Panc1 (cell line): ENCODE data around the gene VASP. TPM values are rescaled to one million over a fixed set of nuclear protein-coding genes. Genes with fewer than 3 reads are reported as not detected.
A peak's percentile ranks its signal among the peaks of the same experiment; 100 is the strongest.

Experiments
- ATAC-seq: fragments of 200-7000 bp; cut with Tn5 transposase; 2 replicates; pipeline ENCODE4 v1.9.1; 2020; ENCODE audit warnings: mild to moderate bottlenecking, moderate library complexity
- BruUV-seq: library from RNA; stranded (reverse); fragments of 400-500 nt; replicated peaks from 2 replicates; lab custom pipeline; 2021; lab: Mats Ljungman, UMichigan
- CTCF ChIA-PET: fragments of 300-600 bp; sonication (Branson Sonifier 250); formaldehyde crosslinking; loops from one replicate; lab custom pipeline; 2022; ENCODE audit warnings: antibody characterized with exemption; lab: Charles Lee
- POLR2A ChIA-PET: fragments of 300-600 bp; sonication (Branson Sonifier 250); formaldehyde crosslinking; loops from one replicate; lab custom pipeline; 2022; ENCODE audit warnings: antibody characterized with exemption; lab: Charles Lee
- DNase-seq: peaks from one replicate; pipeline ENCODE4 v3.0.0-alpha.2; 2010; ENCODE audit warnings: low read depth, low spot score
- H3K27ac ChIP-seq: 2 replicates; pipeline ENCODE4 v1.5.1; 2011; ENCODE audit warnings: mild to moderate bottlenecking, low read length, inconsistent platforms
- H3K27me3 ChIP-seq: fragments of 200-500 bp; sonication (Bioruptor generic); 2 replicates; pipeline ENCODE4 v1.6.0; 2014; ENCODE audit warnings: low read length, inconsistent platforms; ENCODE audit not compliant: control insufficient read depth, insufficient read depth
- H3K36me3 ChIP-seq: fragments of 200-500 bp; sonication (Bioruptor generic); 2 replicates; pipeline ENCODE4 v1.5.1; 2014; ENCODE audit warnings: inconsistent platforms, mild to moderate bottlenecking, low read length, moderate library complexity; ENCODE audit not compliant: control insufficient read depth, insufficient read depth
- H3K4me1 ChIP-seq: 2 replicates; pipeline ENCODE4 v1.5.1; 2011; ENCODE audit warnings: inconsistent platforms, mild to moderate bottlenecking, low read length, moderate library complexity; ENCODE audit not compliant: control insufficient read depth, insufficient read depth
- H3K4me3 ChIP-seq, 2 experiments: 2 replicates each; pipeline ENCODE4 v1.5.1; 2011 to 2012; ENCODE audit warnings: low read depth in 2 of 2, low read length in 2 of 2, mild to moderate bottlenecking in 2 of 2, inconsistent platforms in 1 of 2, moderate library complexity in 1 of 2
- H3K9me3 ChIP-seq: fragments of 200-500 bp; sonication (Bioruptor generic); 2 replicates; pipeline ENCODE4 v1.5.1; 2014; ENCODE audit warnings: low read depth, mild to moderate bottlenecking, inconsistent platforms, low read length, moderate library complexity; ENCODE audit not compliant: control insufficient read depth, insufficient read depth
- CTCF ChIP-seq: fragments of 450-650 bp; IDR thresholded peaks from 2 replicates; pipeline ENCODE4 v1.5.1; 2017; ENCODE audit warnings: mild to moderate bottlenecking
- POLR2AphosphoS5 ChIP-seq: IDR thresholded peaks from 2 replicates; pipeline ENCODE4 v1.6.1; 2012; ENCODE audit warnings: mild to moderate bottlenecking, low read depth, low read length, moderate library complexity
- REST ChIP-seq, 2 experiments: IDR thresholded peaks; 2 replicates each; pipeline ENCODE4 v1.6.1; 2011 to 2012; ENCODE audit warnings: low read depth in 2 of 2, control low read depth in 1 of 2, low read length in 1 of 2, mild to moderate bottlenecking in 1 of 2, moderate library complexity in 1 of 2; ENCODE audit not compliant: insufficient read depth in 1 of 2
- SIN3A ChIP-seq: IDR thresholded peaks from 2 replicates; pipeline ENCODE4 v1.6.1; 2012; ENCODE audit warnings: low read depth, mild to moderate bottlenecking, low read length, moderate library complexity, borderline replicate concordance; ENCODE audit not compliant: insufficient read depth
- TCF7L2 ChIP-seq: IDR thresholded peaks from 2 replicates; pipeline ENCODE4 v1.6.1; 2011; ENCODE audit warnings: mild to moderate bottlenecking, low read depth, low read length, inconsistent platforms
- in situ Hi-C: cut with HindIII; loops from 2 replicates; pipeline ENCODE4 v1.10.0; 2016; ENCODE audit warnings: low sequenced_read_pairs, low pct_unique_long_range_greater_than_20kb
- intact Hi-C: fragments of 100-400 bp; cut with micrococcal nuclease; formaldehyde crosslinking; loops from one replicate; pipeline ENCODE4 v1.10.0; 2022; ENCODE audit not compliant: unreplicated experiment
- total RNA-seq: library from RNA; stranded (reverse); gene quantifications from one replicate; pipeline ENCODE4 v1.2.1, GENCODE V29; 2021; ENCODE audit not compliant: unreplicated experiment

VASP gene
- total RNA-seq, 1 experiment from 2014 or later, result 101 TPM

DNA sequence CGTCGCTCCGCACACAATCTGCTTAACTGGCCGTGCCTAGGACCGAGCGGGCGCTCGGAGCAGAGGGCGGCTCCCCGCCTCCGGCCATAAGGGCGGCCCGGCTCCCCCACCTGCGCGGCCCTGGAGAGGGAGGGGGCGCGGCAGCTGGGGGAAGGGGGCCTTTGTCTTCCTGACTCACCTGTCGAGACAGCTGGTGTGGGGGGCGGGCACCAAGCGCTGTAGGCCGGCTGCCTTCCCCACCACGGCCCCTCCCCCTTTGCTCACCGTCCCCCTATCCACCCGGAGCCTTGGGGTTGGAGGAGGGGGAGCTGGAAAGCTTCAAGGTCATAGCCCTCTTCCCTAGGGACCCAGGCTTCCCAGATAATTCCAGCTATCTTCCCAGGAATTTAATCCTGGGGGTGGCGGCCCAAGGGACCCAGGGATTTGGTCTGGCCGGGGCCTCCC, 1.2 kb downstream of the VASP start:
- in situ Hi-C loops (no loop called here), intact Hi-C loops (no loop called here)
- TF ChIP-seq POLR2AphosphoS5, result 0 out of 2 replicates have a peak, but pooled peaks have one; percentile 36
- no peak for TF ChIP-seq SIN3A
- TF ChIP-seq CTCF, result no peak
- no peak for TF ChIP-seq REST (IDR thresholded peaks at IDR 0.05; ENCODE audit: insufficient read depth in 1 of 2, low read depth in 2 of 2, low read length in 1 of 2)
- no peak for TF ChIP-seq TCF7L2
- Histone ChIP-seq H3K9me3 (no peaks in the 10 kb centered on the region), H3K36me3 (peaks cover 6% of the 10 kb centered on the region; the same call in 1 of the 2 replicates), H3K27ac (peak overlapping the region; percentile 90), H3K4me1 (peaks cover 12% of the 10 kb centered on the region), H3K4me3 (peak overlapping the region; percentile 88 to 89), H3K27me3 (no peaks in the 10 kb centered on the region)
- no TSS peak for BruUV-seq
- POLR2A ChIA-PET, result no interaction called here
- peak; percentile 15; the same call in 1 of the 2 replicates for ATAC-seq
- DNase-seq, result no peak
- CTCF ChIA-PET, result no interaction called here

- in situ Hi-C loops (no loop called here), intact Hi-C loops (no loop called here)
- TSS peak; percentile 86 for BruUV-seq
- DNase-seq (no peak), ATAC-seq (peak; percentile 46)
- Histone ChIP-seq H3K4me1 (peaks cover 16% of the 10 kb centered on the region), H3K27me3 (no peaks in the 10 kb centered on the region), H3K4me3 (peak overlapping the region; percentile 88 to 89), H3K9me3 (no peaks in the 10 kb centered on the region), H3K27ac (peak overlapping the region; percentile 90), H3K36me3 (peaks cover 6% of the 10 kb centered on the region; the same call in 1 of the 2 replicates)
- ChIA-PET CTCF (no interaction called here), POLR2A (no interaction called here)
- TF ChIP-seq TCF7L2 (no peak), POLR2AphosphoS5 (0 out of 2 replicates have a peak, but pooled peaks have one; percentile 5)
These were observed 1.8 kb downstream of the VASP start for GRCh38 chr19:45508861-45509691.

- in situ Hi-C loops, result no loop called here
- no TSS peak for BruUV-seq
- H3K36me3 ChIP-seq, result peaks cover 6% of the 10 kb centered on the region; the same call in 1 of the 2 replicates
These were observed 2.4 kb downstream of the VASP start for GRCh38 chr19:45509692-45510015.

More at GRCh38 chr19:45509692-45510015, 2.4 kb downstream of the VASP start:
- no peak for TF ChIP-seq REST (IDR thresholded peaks at IDR 0.05; ENCODE audit: insufficient read depth in 1 of 2, low read depth in 2 of 2, low read length in 1 of 2)
- no peak for TF ChIP-seq TCF7L2
- TF ChIP-seq SIN3A, result no peak
- no peak for TF ChIP-seq CTCF
- no peak for TF ChIP-seq POLR2AphosphoS5
- Histone ChIP-seq H3K4me3 (peak overlapping the region; percentile 88 to 89), H3K4me1 (peaks cover 22% of the 10 kb centered on the region), H3K27me3 (no peaks in the 10 kb centered on the region), H3K27ac (peak overlapping the region; percentile 83), H3K9me3 (no peaks in the 10 kb centered on the region)
- intact Hi-C loops, result no loop called here
- ChIA-PET CTCF (no interaction called here), POLR2A (no interaction called here)
- no peak for ATAC-seq
- DNase-seq, result no peak
